GM18526 (cell line): Measurements from ENCODE around the gene ZER1.
A peak's percentile ranks its signal among the peaks of the same experiment; 100 is the strongest.

Experiments
- POLR2A ChIP-seq: IDR thresholded peaks from 3 replicates; pipeline ENCODE4 v1.6.1; 2011; ENCODE audit not compliant: insufficient read length; ENCODE audit errors: extremely low read depth

Gene ZER1

GRCh38 chr9:128771745-128772519, at the start of gene ZER1:
TSS of gene ZER1 (minus strand) at chr9:128771927. CDS start at chr9:128755565, 16,362 bp downstream.
- TF ChIP-seq POLR2A: peak; percentile 56

- TF ChIP-seq POLR2A: no peak
These were observed 49.2 kb upstream of the ZER1 start for GRCh38 chr9:128820665-128821583.

GRCh38 chr9:128819716-128820664, 48.3 kb upstream of the ZER1 start:
- TF ChIP-seq POLR2A: no peak

- TF ChIP-seq POLR2A: no peak
These were observed 47.4 kb upstream of the ZER1 start for GRCh38 chr9:128818839-128819715.

- TF ChIP-seq POLR2A: peak; percentile 76
These were observed 46.5 kb upstream of the ZER1 start, which contains the start of gene ENDOG for GRCh38 chr9:128818099-128818838. TSS of gene ENDOG (plus strand) at chr9:128818500. CDS start at chr9:128818685, 185 bp downstream.

- TF ChIP-seq POLR2A: no peak
These were observed 39.1 kb upstream of the ZER1 start for GRCh38 chr9:128810873-128811272.

GRCh38 chr9:128809831-128810230, 38.1 kb upstream of the ZER1 start:
- TF ChIP-seq POLR2A: no peak

- TF ChIP-seq POLR2A: no peak
These were observed 37.4 kb upstream of the ZER1 start for GRCh38 chr9:128809036-128809599.

GRCh38 chr9:128808543-128808942, 36.8 kb upstream of the ZER1 start:
- no peak for TF ChIP-seq POLR2A

GRCh38 chr9:128807827-128808226, 36.1 kb upstream of the ZER1 start:
- TF ChIP-seq POLR2A: no peak

- no peak for TF ChIP-seq POLR2A
These were observed 33.9 kb upstream of the ZER1 start for GRCh38 chr9:128805661-128806060.

GRCh38 chr9:128802482-128802881, 30.8 kb upstream of the ZER1 start:
- no peak for TF ChIP-seq POLR2A

- no peak for TF ChIP-seq POLR2A
These were observed 28.3 kb upstream of the ZER1 start for GRCh38 chr9:128800061-128800460.
